ENCODE measurements around the gene ELP2.
"Not testable (repeated sequence)": the region's sequence is repeated elsewhere in the genome, so short reads cannot be mapped to it uniquely, and the experiment has no call there.

The ELP2 gene

GRCh38 chr18:36158266-36158867 is 28.7 kb downstream of the ELP2 start:
- no peak for DNase-seq (ENCODE audit: low spot score)

DNA sequence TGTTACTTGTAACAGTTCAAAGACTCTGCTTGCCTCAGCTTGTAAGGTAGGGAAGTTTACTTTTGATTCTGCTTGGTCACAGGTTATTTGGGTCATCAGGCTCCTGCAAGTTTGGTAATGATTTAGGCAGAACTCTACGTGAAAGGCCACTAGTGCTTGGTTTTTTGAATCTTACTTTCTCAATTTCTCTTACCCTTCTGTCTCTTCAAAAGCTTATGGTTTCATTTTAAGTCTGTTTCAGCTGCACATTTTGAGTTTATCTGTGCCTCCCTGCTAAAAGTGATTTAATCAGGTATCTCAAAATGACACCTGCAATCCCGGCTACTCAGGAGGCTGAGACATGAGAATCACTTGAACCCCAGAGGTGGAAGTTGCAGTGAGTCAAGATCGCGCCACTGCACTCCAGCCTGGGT is 31.3 kb downstream of the ELP2 start:
- DNase-seq (ENCODE audit: low spot score) = no peak

DNA sequence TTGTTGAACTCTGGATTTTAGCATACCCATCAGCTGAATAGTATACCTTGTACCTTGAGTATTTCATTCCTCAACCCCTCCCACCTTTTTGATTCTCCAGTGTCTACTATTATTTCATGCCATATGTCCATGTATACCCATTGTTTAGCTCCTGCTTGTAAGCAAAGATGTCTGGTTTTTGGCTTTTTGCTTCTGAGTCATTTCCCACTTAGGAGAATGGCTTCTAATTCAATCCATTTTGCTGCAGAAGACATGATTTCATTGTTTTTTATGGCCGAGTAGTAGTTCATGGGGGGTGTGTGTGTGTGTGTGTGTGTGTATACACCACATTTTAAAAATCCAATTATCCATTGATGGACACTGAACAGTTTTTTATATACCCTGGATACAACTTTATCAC is 33.3 kb downstream of the ELP2 start:
- no peak for DNase-seq (ENCODE audit: low spot score)

DNA sequence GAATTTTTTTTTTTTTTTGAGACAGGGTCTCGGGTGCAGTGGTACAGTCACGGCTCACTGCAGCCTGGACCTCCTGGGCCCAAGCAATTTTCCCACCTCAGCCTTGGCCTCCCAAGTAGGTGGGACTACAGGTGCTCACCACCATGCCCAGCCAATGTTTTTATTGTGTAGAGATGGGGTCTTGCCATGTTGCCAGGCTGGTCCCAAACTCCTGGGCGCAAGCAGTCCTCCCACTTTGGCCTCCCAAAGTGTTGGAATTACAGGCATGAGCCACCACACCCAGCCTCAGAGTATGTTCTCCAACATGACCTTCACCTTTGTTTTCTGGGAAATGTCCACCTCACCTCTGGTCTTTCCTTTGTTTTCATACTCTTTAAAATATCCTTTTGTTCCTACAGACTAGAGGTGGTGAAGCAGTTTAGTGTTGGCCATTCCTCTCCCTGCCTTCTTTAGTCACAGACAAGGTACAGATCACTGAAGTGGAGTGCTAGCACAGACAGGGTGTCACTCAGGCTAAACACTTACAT is 38.1 kb downstream of the ELP2 start:
- no peak for DNase-seq (ENCODE audit: low spot score)

DNA sequence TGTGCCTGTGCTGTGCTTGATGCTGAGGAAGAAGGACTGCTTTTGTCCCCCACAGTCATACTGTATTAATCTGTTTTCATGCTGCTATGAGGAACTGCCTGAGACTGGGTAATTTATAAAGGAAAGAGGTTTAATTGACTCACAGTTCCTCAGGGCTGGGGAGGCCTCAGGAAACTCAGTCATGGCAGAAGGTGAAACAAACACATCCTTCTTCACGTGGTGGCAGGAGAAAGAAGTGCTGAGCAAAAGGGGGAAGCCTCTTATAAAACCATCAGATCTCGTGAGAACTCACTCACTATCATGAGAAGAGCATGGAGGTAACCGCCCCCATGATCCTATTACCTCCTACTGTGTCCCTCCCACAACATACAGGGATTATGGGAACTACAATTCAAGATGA is 38.6 kb downstream of the ELP2 start:
- not testable (repeated sequence) for DNase-seq (ENCODE audit: low spot score)

GRCh38 chr18:36169938-36170337 is 40.2 kb downstream of the ELP2 start:
- no peak for DNase-seq (ENCODE audit: low spot score)

DNA sequence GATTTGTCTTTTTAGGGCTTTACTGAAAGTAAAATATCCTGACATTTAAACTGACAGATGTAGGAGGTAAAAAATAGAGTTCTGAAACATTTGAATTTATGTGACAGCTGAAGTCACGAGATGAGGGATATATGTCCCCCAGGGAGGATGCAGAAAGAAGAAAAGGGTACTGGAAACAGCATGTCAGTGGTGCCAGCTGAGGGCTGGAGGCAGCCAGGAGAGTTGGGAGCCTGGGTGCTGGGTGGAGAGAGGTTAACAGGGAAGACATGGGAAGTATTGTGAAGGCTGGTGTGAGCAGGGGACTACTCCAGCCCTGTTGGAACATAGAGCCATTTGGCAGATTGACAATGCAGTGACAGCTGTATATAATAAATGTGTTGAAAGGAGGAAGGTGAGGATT is 45.8 kb downstream of the ELP2 start:
- no peak for DNase-seq (ENCODE audit: low spot score)

DNA sequence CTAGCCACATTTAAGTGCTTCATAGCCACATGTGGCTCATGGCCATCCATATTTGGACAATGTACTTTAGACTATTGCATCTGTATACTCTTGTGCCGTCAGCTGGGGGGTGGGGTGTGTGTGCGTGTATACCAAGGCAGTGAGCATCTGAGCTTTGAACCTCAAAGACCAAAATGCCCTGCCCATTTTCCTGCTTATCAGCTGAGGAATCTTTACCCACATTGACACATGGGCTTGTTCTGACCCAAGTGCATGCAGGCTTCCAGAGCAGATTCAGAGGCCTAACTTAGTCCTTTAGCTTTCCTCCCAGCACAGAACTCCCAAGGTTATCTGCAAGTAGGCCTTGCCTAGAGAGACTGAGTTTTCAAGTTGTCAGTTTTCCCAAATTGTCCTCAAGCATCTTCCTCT is 46.5 kb downstream of the ELP2 start:
- DNase-seq (ENCODE audit: low spot score) = no peak

DNA sequence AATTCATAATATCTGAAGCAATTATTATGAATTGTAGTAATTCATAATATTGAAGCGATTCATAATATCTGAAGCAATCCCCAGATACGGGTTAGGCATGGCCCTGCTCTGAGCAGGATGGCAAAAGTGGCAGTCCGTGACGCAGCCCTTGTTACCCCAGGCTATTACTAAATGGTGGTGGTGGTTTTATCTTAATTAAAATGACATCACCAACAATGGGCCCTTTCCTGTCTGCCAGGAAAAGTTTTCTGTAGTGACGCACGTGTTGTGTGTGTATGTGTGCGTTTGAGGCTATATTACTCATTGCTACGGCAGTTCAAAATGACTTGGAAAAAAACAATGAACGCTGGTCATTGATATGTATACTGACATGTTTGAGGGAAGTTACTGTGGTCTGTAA is 47.0 kb downstream of the ELP2 start:
- DNase-seq (ENCODE audit: low spot score) = no peak

DNA sequence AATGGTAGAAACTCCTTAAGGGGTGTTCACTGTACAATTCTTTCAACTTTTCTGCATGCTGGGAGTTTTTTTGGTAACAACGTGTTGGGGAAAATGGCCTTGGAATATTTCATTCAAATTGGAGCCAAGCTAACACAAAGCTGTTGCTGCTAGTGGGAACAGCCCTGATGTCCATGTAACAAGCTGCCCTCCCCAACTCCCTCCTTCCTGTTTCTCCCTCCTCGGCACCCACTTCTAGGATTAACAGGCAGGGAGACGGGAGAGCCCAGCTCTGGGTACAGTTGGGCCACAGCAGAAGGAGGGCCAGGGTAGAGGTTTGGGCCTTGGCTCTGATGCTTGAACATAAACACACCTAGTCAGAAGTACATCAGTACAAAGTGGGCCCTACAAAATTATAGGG is 48.2 kb downstream of the ELP2 start:
- DNase-seq (ENCODE audit: low spot score) = no peak

GRCh38 chr18:36179562-36180355 is 50.1 kb downstream of the ELP2 start:
- no peak for DNase-seq (ENCODE audit: low spot score)

GRCh38 chr18:36181441-36181840 is 51.7 kb downstream of the ELP2 start:
- no peak for DNase-seq (ENCODE audit: low spot score)

GRCh38 chr18:36181898-36182506 is 52.3 kb downstream of the ELP2 start:
- no peak for DNase-seq (ENCODE audit: low spot score)

DNA sequence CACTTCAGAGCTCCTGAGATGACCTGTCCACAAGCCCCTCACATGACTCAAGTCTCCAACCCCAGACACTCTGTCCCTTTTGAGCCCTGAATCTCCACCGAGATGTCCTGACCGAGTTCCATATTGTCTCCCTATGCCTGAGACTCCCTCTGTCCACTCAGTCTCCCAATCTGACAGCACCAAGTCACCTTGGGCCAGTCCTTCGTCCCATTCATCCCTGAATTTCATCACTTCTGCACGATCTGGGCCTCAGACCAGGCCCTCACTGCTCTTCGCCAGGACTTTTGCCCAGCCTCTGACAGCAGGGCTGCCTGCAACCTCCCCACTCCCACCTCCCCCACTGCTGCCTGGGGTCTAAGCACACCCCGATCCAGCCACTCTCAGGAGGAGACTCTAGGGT is 53.3 kb downstream of the ELP2 start:
- DNase-seq (ENCODE audit: low spot score) = peak; percentile 39

GRCh38 chr18:36183987-36184386 is 54.3 kb downstream of the ELP2 start:
- DNase-seq (ENCODE audit: low spot score) = no peak

GRCh38 chr18:36185157-36185556 is 55.5 kb downstream of the ELP2 start:
- no peak for DNase-seq (ENCODE audit: low spot score)

GRCh38 chr18:36185901-36186460 is 56.3 kb downstream of the ELP2 start:
- DNase-seq (ENCODE audit: low spot score) = peak; percentile 49

- DNase-seq (ENCODE audit: low spot score) = peak; percentile 51
Measured at GRCh38 chr18:36186461-36187192, 56.9 kb downstream of the ELP2 start.

- DNase-seq (ENCODE audit: low spot score) = peak; percentile 80
Measured at GRCh38 chr18:36187193-36187825, 57.6 kb downstream of the ELP2 start, which contains the start of gene MOCOS. MOCOS (plus strand) TSS chr18:36187497; CDS start chr18:36187540, 43 bp downstream.

- DNase-seq (ENCODE audit: low spot score) = peak; percentile 42
Measured at GRCh38 chr18:36187826-36188721, 58.4 kb downstream of the ELP2 start.
